NB4 (cell line): ENCODE data around the gene WDR88.

Experiments used
- CTCF ChIP-seq: IDR thresholded peaks from one replicate; pipeline ENCODE4 v1.5.1; 2012; ENCODE audit warnings: low read depth, low read length
- MAX ChIP-seq: IDR thresholded peaks from 2 replicates; pipeline ENCODE4 v1.6.1; 2011; ENCODE audit warnings: low read depth, low read length
- MYC ChIP-seq: IDR thresholded peaks from 2 replicates; pipeline ENCODE4 v1.6.1; 2011; ENCODE audit warnings: low read depth, low read length
- POLR2A ChIP-seq: IDR thresholded peaks from 2 replicates; pipeline ENCODE4 v1.6.1; 2011; ENCODE audit warnings: mild to moderate bottlenecking; ENCODE audit not compliant: insufficient read length; ENCODE audit errors: extremely low read depth

GRCh38 chr19:33108161-33108560 lies 23.8 kb upstream of the WDR88 start:
- TF ChIP-seq POLR2A (no peak), CTCF (no peak), MYC (no peak), MAX (no peak)
